NK-92 (cell line): ENCODE results near the gene CAB39.
"Not testable (repeated sequence)": the region's sequence is repeated elsewhere in the genome, so short reads cannot be mapped to it uniquely, and the experiment has no call there.

ENCODE experiments used
- DNase-seq: peaks from one replicate; lab custom pipeline; 2025; ENCODE audit not compliant: unreplicated experiment; lab: John Stamatoyannopoulos, UW

The CAB39 gene

DNA sequence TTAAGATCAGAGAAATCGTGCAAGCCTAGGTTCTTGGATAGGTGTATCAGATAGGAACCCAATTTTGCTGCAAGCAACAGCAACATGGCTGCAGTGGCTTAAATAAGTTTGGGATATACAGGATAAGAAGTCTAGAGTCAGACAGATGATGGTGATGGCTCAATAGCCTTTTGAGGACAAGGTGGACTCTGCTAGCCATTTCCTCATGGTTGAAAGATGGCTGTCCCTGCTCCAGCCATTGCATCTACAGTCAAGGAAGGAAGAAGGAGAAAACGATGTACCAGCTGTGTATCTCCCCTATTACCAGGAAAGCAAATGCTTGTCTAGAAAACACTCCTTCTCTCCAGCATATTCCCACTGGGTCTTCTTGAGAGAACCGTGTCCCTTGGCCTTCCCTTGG, 30.1 kb upstream of the CAB39 start:
- DNase-seq = no peak

DNA sequence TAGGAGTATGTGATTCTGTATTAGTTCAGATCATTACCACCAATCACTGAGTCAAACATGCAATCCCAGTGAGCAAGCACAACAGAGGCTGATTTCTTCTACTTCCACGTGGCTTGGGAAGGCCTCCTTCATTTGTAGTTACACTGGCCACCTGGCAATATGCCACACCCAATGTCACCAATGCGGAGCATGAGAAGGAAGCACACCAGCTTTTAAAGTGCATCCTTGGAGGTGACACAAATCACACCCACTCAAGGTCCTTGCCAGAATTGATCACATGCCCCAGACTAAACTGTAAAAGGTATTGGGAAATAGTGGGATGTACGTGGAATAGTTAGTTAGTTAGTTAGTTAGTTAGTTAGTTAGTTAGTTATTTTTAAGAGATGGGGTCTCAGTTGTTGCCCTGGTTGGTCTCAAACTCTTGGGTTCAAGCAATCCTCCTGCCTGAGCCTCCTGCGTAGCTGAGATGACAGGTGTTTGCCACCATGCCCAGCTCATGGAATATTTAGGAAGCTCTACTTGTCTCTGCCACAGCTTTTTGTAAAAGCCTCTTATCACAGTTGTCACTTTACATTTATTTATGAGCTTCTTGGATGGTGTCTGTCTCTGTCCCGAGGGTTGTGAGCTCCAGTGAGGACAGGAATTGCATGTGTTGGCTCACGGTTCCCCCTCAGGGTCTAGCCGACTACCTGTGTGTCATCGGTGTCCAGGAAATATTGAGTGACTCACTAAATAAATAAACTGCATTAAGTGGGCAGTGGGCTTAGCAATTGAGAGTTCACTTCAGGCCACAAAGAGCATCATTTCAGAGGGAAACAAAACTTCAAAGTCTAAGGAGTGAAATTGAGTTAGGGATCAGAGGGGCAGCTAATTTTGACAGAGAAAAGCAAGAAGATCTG, 28.1 kb upstream of the CAB39 start:
- no peak for DNase-seq

DNA sequence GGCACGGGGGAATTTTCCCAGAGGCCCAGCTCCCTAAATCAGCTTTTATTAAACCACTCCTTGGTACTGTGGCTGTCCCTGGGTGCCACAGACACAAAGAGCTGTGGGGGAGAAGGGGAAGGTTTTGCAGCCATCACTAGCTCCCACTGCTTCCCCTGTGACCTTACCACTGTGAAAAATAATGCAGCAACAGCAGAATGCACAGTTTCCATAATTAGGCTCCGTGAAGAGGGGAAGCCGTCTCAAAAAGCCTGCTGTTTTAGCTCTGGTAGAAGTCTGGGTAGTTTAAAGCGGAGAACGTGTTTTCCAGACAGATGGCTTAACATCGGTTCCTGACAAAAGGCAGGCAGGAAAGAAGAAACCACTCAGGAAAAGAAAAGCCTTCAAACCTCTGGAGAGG, 27.5 kb upstream of the CAB39 start:
- no peak for DNase-seq

DNA sequence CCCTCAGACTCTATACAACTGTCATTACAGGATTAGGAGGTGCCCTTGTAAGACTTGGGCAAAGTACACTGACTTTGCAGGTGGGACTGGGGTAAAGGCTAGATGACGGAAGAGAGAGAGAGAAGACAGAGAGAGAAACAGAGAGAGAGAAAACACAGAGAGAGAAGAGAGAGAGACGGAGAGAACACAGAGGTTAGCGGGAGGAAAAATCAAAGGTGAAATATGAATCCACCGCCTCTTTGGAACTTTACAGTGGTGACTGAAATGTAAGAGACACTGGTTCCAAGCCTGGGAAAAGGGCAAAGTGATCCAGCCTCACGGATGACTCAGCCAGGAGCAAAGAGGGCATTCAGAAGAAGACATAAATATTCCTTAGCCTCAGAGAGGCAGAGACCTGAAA, 25.1 kb upstream of the CAB39 start:
- DNase-seq = no peak

DNA sequence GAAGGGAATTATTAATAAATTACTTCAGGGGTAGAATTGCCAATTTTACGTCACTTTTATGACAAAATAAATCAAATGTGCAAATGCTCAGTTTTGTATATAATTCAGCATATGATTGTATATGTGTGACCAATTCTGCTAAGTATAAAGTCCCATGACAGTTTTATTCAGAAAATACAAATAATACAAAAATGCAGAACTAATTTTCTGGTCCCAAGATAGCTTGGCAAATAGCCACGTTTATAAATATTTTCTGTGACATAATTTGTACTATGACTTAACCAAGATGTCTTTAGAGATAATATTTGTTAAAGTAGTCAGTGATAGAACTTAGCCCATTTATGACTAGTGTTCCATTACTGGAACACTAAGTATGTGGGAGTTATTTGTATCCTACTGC, 24.2 kb upstream of the CAB39 start:
- DNase-seq = no peak

DNA sequence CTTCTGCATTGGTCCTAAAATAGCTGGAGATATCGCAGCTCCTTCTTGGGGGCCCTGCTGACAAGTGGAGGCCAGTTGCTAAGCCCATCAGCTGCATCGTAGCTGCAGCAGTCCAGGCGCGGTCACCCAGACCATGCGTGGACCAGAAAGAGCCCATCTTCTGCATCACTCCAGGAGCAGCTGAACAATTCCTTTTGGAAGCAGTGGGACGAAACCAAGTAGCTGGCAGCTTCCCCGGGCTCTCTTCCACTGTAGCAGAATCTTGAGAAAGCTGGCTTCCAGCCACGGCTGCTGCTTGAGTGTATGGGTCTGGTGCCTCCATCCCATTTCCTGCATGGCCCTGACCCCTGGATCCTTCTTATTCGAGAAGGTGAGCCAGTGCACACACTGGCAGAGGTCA, 22.2 kb upstream of the CAB39 start:
- DNase-seq = no peak

DNA sequence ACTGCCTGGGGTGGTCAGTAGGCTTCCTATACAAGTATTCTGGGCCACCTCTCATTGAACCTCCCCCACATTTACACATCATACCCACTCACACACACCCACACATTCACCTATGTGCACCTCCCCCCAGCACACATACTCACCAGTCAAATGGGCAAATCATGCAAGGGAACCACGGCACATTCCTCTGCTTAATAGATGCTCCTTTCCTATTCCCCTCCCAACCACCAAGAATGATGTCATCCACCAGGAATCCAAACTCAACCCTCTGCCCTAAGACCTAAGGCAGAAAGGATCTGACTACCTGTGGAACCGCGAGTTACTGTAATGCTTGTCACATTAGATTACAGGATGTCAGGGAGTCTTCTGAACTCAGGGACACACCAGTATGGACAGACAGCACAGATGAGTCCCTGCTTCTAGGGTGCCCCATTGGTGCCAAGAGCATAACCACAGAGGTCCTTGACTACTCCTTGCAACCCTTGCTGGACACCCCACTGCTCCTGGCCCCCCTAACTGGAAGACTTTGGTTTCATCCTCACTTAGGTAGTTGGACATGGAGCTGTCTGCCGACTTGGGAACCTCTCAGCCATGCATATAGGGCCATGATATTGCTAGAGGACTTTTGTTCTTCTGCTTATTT, 21.5 kb upstream of the CAB39 start:
- no peak for DNase-seq

DNA sequence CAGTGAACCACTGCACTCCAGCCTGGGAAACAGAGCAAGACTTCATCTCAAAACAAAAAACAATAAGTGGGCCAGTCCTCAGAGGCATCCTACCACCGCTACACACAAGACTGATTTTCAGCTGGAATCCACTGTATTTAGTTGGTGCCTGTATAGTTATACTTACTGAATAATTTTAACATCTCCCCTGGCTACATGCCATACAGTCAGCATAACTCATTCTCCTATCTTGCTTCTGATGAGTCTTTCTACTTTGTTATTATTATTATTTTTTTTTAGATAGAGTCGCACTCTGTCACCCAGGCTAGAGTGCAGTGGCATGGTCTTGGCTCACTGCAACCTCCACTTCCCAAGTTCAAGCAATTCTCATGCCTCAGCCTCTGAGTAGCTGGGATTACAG, 19.9 kb upstream of the CAB39 start:
- DNase-seq = no peak

DNA sequence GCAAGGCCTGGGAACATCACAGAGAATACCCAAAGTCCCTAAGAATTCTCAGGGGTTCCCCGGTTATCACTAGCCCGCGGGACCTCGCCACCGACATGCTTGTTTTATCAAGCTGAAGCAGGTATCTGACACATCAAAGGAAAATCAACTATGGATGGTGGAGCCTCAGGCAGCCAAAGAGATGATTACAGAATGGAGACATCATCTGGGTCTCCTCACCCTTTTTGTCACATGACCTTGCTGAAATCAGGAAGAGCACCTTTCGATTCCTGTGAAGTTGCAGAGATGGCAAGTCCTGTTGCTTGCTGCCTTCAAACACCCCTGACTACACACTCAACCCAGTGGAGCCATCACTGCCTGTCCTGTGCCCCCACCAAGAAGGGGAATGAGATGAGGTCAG, 19.2 kb upstream of the CAB39 start:
- DNase-seq = no peak

DNA sequence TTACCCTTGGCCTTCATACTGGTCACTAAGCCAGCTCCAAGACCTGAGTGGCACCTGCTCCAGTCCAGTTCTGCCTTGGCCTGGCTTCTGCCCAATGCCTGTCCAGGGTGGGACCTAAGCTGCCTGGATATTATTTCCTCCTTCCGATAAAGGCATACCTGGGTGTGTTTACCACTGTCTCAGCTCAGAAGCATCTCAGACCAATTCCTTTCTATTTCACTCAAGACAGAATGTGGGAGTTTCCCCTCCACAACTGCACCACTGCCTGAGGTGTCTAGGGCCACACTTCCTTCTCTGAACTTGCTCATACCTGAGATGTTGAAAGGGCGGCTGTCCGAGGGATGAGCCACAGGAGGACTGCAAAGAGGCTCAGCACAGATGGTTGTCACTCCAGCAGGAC, 18.4 kb upstream of the CAB39 start:
- DNase-seq = no peak

DNA sequence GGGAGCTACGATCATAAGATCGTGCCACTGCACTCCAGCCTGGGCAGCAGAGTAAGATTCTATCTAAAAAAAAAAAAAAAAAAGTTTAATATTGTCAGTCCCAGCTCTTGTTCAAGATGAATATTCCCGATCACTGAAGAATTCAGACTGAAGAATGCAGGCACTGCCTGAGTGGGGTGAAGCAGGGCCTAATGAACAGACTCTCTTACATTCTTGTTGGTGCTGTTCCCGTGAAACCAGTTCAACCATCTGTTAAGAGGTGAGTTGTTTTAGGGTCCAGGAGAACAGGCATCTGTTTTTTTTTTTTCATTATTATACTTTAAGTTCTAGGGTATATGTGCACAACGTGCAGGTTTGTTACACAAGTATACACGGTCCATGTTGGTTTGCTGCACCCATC, 17.1 kb upstream of the CAB39 start:
- no peak for DNase-seq

DNA sequence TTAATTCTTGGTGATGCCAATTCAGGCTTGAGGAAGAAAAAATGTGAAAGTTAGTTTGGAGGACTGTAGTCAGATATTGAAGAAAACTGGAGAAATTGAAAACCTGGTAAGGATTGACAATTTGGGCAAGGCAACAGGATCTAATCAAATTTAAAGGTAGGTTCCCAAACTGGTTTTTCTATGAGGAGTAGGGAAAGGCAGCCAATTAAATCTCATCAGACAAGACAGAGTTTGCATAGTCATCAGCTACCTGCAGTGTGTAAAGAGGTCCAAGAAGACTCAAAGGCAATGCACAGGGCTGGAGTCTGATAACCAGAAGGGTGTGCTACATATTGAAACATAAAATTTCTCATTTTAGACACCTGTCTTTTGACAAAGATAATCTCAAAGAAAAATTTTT, 16.0 kb upstream of the CAB39 start:
- no peak for DNase-seq

DNA sequence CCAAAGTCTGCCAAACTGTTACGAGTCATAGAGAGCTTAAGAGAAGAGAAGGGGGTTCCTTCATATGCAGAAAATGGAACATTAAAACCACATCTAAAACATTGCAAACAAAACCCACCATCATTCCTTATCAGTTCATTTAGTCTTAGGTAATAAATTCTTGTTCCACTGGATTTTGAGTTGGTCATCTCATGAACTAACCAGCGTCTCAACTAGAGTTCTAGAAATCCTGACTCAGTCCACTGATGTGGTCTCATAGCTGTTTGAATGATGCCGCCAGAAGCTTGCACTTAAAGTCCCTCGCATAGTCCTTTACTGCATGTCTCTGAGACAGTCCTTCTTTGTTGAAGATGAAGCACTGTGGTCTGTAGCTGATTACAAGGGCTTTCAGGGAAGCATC, 15.0 kb upstream of the CAB39 start:
- DNase-seq = no peak

DNA sequence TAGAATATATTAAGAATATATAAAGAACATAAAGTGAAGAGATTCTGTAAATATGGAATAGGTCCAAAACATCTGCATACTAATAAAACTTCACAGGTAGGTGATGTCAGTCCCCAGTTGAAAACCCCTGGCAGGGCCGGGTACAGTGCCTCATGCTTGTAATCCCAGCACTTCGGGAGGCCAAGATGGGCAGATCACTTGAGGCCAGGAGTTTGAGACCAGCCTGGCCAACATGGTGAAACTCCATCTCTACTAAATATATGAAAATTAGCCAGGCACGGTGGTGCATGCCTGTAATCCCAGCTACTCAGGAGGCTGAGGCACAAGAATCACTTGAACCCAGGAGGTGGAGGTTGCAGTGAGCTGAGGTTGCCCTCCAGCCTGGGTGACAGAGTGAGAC, 13.9 kb upstream of the CAB39 start:
- DNase-seq = not testable (repeated sequence)

DNA sequence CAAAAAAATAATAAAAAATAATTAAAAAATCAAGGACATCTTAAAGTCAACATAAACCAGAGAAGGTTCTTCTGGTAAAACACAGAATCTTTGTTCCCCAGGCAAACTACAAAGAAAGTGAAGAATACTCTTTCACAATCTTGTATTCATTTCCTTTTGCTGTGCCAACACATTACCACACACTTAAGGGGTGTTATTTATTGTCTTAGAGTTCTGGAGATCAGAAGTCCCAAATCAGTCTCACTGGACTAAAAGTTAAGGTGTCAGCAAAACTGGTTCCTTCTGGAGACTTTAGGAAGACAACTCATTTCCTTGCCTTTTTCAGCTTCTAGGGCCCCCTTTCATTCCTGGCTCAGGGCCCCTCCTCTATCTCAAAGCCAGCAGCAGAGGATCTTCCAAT, 12.2 kb upstream of the CAB39 start:
- no peak for DNase-seq

DNA sequence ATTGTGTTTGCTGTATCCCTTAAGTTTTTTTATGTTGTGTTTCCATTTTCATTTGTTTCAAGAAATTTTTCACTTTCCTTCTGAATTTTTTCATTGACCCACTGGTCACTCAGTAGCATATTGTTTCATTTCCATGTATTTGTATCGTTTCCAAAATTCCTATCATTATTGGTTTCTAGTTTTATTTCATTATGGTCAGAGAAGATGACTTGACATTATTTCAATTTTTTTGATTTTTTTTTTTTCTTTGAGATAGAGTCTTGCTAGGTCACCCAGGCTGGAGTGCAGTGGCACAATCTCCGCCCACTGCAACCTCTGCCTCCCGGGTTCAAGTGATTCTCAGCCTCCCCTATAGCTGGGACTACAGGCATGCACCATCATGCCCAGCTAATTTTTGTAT, 11.3 kb upstream of the CAB39 start:
- DNase-seq = no peak

DNA sequence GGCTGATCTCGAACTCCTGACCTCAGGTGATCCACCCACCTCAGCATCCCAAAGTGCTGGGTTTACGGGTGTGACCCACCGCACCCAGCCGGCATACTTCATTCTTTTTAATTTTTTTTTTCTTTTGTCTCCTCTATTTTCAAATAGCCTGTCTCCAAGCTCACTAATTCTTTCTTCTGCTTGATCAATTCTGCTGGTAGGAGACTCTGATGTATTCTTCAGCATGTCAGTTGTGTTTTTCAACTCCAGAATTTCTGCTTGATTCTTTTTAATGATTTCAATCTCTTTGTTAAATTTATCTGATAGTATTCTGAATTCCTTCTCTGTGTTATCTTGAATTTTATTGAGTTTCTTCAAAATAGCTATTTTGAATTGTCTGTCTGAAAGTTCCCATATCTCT, 10.2 kb upstream of the CAB39 start:
- DNase-seq = not testable (repeated sequence)

DNA sequence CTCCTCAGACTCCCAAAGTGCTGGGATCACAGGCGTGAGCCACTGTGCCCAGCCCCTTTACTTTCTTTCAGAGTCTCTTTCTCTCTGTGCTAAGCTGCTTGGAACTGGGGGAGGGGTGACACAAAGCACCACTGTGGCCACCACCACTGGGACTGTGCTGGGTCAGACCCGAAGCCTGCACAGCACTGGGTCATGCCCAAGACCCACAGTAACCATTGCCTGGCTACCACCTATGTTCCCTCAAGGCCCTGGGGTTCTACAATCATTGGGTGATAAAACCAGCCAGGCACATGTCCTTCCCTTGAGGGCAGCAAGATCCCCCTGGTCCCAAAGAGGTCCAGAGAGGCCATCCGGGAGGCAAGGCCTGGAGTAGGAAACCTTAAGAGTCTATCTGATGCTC, 9.1 kb upstream of the CAB39 start:
- no peak for DNase-seq

DNA sequence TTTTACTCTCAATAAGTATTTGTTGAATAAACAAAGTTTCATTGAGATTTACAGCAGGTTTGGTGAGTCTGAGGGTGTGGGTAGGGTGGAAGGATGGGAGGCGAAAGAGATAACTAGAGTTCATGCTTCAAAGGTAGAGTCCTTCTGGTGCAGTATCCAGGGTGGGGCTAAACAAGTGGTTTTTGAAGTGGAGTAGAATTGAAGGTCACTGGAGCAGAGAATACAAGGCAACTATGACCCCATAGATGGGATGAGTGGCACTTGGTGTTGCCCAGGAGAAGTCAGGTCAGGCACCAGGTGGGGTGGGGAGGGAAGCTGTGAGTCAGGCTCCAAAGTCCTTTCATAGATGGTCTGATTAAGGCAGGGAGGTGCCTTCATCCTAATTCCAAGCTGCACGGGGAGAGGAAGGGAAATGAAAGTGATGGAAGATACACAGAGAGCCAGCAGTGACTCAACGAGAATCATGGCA, 6.6 kb upstream of the CAB39 start:
- DNase-seq = no peak

DNA sequence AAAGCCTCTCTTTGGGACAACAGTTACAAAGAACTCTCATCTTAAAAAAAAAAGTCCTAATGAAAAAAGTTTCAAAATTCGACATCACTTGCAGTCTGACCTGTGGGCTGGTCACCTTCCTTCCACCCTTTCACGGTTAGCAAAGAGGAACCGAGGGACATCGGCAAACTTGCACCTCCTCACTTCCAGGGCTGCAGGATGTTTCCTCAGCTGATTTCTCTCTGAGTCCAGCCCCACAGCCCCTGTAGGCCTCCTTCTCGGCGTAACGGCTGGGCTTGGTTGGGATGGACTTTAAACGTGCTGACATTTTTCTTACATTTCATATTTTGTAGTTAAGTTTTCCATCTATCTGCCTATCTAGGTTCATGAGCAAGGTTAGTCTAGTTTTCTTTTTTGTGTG, 5.7 kb upstream of the CAB39 start:
- no peak for DNase-seq

DNA sequence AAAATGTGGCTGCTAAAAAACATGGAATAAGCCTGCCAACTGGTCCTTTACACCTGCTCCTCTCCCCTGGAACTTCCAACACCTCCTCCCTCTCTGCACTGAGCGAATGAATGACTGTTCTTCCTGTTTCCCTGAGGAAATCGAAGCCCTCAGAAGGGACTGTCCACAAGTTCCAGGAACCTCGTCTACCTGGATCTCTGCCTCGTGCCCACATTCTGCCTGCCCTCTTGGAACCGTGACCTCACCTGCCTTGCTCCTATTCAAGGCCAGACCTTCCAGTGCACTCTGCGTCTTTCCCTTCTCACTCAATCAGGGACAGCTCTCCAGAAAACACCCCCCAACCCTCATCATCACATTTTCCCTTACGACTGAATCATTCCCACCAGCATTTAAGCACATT, 4.4 kb upstream of the CAB39 start:
- DNase-seq = no peak

DNA sequence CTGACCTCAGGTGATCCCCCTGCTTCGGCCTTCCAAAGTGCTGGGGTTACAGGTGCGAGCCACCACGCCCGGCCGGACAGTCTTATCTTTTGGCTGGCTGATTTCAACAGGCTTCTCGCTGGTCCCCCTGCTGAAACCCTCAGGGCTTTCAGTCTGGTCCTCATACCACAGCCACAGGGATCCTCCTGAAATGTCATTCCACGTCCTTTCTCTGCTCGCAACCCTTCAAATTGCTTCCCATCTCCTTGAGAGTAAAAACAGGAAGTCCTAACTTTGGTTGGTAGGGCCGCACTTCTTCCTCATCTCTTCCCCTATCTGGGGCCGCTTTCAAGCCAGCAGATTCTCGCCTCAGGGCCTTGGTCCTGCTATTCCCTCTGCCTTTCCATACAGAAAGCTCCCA, 1.4 kb upstream of the CAB39 start:
- DNase-seq = no peak
